Left renal pelvis (tissue), 4 donors: ENCODE results near the gene PRKN. TPM values are rescaled to one million over a fixed set of nuclear protein-coding genes. Genes with fewer than 3 reads are reported as not detected.
A peak's percentile ranks its signal among the peaks of the same experiment; 100 is the strongest.

Experiments used
- DNase-seq, 4 donors: peaks; one replicate each; pipeline ENCODE4 v3.0.0-alpha.2; 2013; ENCODE audit warnings: low read depth in 4 of 4, low spot score in 3 of 4
- polyA plus RNA-seq, 4 donors: library from polyadenylated mRNA; unstranded; fragments of 120-200 nt; gene quantifications; one replicate each; pipeline ENCODE4 v1.2.1, GENCODE V29; 2013; ENCODE audit not compliant: insufficient read length in 4 of 4

Gene PRKN
- polyA plus RNA-seq, 4 donors: 1.5 to 11.9 (median 9.8) TPM

DNA sequence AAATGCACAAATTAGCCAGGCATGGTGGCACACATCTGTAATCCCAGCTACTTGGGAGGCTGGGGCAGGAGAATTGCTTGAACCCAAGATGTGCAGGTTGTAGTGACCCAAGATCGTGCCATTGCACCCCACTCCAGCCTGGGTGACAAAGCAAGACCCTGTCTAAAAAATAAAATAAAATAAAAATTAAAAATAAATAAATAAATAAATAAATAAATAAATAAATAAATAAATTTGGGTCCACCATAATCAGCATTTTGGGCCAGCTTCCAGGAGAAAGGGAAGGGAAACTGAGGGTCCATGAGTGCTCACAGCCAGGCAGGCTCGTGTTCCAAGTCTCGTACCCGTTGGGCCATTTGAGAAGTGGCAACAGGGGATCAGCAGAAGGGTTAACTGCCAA, 1322.1 kb downstream of the PRKN start:
- no peak for DNase-seq

GRCh38 chr6:161403717-161404116, 1323.8 kb downstream of the PRKN start:
- no peak for DNase-seq

DNA sequence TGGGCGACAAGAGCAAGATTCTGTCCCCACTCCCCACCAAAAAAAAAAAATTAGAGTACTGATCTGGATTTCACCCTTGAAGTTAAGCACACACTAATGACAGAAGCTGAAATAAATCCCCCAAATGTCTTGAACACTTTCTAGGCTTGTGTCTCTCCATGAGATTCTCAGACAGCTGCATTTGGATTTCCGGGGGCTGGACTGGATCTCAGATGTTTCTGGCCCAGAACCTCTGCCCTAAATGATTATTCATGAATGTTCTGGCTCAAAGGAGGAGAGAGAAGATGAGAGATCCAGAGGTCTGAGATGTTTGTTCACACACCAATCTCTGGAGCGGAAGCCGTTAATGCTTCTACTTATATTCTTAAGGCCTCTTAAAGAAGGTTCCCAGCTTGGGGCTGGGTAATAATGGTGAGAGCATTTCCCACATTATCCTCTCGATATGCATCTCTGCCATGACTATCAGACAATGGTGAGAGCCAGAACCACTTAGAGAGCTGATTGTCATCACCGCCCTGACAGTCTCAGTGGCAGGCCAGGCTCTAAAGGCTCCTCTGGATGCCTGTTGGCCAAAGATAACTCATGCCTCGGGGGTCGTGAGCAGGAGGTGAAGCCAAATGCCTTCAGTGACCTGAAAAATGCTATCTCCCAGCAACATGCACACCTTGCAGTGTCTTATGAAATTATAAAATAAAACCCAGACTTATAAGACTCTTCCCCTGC, 1325.8 kb downstream of the PRKN start:
- DNase-seq: no peak

GRCh38 chr6:161400671-161401070, 1326.9 kb downstream of the PRKN start:
- no peak for DNase-seq

DNA sequence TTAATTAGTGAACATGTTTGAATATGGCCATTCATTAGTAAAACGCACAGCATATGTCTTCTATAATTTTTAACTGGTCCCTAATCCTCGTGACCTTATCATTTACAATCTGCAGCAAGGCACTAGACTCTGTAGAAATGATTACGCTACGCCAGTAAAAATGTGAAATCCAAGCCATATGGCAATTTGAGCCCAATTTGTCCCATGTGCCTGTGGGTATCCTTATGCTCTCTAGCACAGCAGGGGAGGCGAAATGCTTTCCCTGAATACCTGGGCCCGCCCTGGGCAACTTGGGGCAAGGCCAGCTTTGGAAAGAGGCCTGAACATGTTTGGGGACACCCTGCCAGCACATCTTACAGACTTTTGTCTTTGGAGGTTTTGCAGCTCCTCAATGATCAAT, 1331.0 kb downstream of the PRKN start:
- no peak for DNase-seq

DNA sequence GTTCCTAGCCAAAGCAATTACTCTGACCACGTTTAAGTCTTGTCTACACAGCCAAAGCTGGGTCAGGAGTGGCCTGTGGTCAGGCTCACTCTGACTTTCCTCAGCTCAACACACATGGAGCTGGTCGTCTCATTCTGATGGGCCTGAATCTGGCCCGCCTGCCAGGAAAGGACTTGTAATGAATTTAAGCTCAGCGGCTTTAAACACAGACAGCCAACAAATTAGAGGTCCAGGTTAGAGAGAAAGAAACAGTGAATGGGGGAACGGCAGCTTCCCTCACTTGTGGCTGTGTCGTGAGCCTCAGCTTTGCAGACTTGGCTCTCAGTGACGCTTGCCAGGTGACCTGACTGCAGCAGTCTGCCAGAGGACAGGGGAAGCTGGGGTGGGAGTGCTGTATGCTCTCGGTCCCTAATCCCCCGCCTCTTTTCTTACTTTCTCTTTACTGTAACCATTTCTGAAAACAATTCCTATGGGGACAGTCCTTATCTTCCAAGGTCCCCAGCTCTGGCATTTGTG, 1331.8 kb downstream of the PRKN start:
- DNase-seq: no peak

DNA sequence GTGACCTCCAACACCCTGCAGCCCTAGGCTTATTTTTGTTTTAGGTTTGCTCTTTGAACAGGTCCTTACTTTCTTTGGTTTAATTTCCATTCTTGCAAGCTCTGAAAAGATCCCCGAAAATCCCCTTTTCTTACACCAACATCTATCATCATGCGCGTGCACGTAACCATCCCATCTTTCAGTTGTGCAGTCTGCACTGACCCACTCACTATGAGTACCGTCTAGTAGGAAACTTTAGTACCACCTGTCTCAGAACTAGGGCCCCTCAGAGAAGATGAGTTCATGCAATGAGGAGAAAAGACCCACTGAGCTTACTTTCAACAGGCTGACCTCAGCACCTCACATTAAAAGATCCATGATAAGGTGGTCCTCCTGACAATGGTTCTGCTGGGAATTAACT, 1333.1 kb downstream of the PRKN start:
- no peak for DNase-seq

GRCh38 chr6:161393839-161394364, 1333.7 kb downstream of the PRKN start:
- peak in 3 of 4 donors; percentile 56 to 59 (median 59) for DNase-seq

DNA sequence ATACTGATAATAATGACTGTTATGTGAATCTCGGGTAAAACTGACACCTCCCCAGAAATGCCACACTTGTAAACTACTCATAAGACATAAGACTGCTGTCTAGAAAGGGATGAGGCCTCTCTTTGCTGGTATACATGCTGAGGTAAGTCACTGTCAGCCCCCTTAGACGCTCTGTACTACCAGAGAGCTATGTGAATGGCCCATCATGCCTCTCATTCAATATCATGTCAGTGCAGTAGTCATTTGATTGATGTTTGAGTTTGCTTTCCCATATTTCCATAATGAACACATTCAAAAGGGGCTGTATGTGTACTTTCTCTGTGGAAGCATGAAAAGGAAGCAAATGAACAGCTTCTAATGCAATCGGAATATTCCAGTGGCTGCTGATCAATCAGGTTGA, 1334.3 kb downstream of the PRKN start:
- DNase-seq: no peak

DNA sequence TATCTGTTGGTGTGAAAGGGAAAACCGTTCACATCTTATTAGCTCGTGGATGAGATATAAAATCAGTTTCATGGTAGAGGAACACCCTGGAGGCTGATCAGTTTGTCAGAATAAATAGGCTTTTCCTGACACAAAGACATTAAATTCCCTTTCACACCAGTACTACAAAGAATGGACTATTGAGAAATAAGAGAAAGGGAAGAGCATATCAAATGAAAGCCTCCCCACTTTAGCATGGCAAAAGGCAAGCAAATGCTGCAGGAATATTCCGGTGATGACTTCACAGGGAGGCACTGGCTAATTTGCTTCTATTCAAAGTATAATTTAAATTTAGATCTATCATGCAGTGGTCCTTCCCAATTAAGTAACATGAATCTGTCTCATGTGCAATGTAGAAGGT, 1337.8 kb downstream of the PRKN start:
- DNase-seq: no peak

- no peak for DNase-seq
Measured at GRCh38 chr6:161383951-161384350, 1343.6 kb downstream of the PRKN start.

DNA sequence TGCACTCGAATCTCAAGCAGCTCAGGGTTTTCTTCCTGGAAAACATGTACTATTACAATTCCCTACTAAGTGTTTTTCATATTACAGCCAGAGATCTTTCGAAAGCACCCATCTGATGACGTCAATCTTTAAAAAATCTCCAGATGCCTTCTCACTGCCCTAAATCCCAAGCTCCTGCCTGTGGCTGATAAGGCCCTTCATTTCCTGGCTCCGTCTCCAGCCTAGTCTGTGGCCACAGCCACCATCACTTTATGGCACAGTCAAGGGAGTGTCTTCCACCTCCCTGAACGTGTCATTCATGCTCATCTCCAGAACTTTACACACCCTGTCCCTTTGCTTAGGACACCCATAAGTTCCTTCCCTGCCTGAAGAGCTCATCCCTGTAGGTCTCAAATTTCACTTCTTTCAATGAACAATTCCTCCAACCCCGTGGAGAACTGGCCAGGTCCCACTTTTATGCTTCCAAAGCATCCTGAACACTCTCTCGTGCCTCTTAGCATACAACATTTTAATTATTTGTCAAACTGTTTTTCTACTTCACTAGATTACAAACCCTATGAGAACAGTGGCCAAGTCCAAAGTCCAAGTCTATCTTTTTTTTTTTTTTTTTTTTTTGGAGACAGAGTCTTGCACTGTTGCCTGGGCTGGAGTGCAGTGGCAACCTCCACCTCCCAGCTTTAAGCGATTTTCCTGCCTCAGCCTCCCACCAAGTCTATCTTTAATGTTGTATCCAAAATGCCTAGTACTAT, 1347.6 kb downstream of the PRKN start:
- DNase-seq: no peak

DNA sequence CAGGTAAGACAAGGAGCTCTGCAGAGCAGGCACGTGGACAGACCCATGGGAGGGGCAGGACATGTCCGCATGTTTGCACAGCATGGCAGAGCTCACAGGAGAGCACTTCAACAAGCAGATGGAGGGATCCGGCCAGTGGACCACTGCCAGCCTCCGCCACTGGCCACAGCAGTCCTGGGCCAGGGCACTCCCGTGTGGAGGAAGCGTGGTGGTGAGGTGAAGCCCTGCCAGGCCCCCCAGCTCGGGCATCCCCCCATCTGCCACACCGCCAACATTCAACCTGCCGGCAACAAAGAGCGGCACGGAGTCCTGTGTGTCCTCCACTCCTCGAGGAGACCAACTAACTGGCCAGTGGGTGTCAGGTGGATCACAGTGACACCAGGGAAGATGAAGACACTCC, 1349.5 kb downstream of the PRKN start:
- DNase-seq: no peak

DNA sequence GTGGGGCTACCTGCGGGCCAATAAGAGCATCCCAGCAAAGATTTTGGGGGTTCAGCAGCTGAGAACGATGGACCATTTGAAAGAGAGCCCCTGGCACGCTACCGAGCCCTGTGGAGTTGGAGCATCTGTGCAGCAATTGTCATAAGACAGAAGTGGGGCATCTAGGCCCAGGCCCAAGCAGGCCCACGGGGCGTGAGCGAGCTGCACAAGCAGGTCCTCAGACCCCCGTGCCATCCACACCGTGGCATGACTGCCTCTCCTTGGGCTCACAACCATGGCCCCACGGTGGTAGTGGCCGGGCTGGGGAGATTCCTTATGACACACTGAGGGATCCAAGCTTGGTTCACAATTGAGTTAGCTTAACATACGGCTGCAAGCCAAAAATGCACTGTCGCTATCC, 1350.5 kb downstream of the PRKN start:
- DNase-seq: no peak

DNA sequence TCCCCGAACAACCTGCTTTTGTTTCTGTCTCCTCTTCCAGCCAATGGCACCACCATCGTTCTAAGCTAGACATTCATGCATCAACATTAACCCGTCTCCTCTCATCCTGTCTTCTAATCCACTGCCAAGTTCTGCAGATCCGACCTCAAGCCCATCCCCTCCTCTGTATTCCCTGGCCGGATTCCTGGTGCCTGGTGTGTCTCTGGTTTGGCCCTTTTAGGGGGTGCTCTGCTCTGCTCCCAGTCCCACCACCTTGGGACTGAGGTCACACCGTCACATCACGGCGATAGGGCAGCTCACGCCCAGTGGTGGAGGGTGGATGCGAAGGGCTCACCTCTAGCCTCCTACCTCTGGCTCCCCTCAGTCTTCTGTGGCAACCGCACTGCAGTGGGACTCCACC, 1351.2 kb downstream of the PRKN start:
- no peak for DNase-seq

DNA sequence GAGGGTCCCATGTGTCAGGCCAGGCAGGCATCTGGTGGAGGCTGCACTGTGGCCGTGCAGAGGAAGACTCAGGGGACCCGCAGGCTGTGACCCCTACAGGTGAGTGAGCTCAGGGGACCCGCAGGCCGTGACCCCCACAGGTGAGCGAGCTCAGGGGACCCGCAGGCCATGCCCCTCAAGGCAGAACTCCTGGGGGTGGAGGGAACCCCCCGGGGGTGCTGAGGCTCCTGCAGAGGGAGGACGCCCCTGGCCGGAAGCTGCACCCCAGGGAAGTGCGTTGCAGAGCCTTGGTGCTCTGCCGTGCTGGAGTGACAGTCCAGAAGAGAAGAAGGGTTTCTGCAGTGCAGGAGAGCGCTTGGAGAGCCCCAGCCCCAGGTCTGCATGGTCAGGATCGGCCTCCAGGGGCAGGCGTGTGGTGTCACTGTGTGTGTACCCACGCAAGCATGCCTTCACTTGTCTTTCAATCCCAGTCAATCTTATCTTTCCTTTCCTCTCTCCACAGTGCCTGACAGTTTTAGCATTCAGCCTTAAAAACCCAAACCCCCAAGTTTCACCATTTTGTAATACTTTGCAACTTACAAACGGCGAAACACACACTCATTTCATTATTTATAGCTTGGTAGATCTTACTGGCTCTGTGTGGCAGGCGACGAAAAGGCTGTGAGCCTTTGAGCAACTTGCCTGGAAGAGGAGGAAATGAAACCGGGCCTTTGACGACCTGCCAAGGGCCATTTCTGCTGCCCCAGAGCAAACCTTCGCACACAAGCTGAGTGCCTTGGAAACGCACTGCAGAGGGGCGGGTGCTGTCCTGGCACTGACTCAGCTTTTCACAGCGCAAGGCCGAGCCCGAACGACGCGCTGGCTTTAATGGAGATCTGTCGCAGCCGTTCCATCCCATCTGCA, 1352.3 kb downstream of the PRKN start:
- DNase-seq: no peak

DNA sequence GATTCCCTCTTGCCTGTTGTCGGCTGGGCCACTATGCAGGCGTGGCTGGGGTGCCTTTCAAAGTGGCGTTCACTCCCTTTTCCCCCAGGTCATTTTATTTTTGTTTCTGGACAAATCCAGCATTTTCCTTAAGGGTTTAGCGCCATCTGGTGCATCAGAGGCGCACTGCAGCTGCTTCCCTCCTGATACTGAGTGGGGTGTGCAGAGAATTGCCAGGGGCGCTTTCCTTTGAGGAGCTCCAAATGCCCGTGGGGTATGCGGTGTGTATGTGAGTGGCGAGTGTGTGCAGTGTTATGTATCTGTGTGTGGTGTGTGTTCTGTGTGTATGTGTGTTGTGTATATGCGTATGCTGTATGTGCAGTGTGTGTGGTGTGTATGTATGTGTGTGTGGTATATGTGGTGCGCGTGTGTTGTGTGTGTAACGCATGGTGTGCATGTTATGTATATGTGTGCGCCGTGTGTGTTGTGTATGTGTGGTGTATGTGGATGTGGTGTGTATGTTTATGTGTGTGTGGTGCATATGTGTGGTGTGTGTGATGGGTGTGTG, 1353.6 kb downstream of the PRKN start:
- peak in 1 of 4 donors; percentile 29 for DNase-seq

DNA sequence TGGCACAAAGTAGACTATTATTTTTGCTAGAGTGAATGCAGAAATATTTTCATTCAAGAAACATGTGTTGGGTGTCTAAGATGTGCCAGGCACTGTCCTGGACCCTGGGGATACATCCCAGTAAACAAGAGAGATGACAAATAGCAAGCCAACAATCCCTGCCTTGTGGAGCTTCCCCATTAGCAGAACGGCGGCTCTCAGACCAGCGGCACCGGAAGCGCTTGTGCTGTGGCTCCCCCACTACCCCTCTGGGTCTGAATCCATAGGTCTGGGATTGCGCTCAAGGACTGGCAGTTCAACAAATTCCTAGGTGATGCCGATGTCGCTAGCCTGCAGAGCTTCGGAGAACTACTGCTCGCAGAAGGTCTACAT, 1355.2 kb downstream of the PRKN start:
- no peak for DNase-seq

- DNase-seq: peak in 1 of 4 donors; percentile 42
Measured at GRCh38 chr6:161370880-161371279, 1356.7 kb downstream of the PRKN start.

DNA sequence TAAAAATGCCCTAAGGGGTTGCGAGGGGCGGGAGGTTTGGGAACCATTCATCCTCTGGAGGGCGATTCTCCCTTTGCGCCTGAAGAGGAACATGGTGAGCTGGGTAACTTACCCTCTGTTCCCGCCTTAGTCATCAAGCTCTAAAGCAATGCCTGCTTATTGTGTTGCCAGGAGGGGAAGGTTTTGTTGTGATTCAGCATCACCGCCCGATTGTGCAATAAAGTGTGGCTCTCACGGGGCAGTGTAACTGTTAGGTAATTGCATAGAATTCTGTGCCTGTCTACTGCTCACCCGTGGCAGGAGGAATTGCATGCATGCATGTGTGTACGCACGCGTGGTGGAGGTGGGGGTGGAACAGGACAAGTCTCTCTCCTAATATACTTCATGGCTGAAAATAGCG, 1358.2 kb downstream of the PRKN start:
- DNase-seq: no peak

- DNase-seq: no peak
Measured at GRCh38 chr6:161368514-161368913, 1359.1 kb downstream of the PRKN start.
